H1 (cell line): ENCODE results near the gene CHST4. TPM values are rescaled to one million over a fixed set of nuclear protein-coding genes. Genes with fewer than 3 reads are reported as not detected.

Experiments used
- CTCF ChIA-PET: fragments of 300-600 bp; sonication (Branson Sonifier 250); formaldehyde crosslinking; loops from one replicate; lab custom pipeline; 2021; ENCODE audit not compliant: partially characterized antibody; lab: Charles Lee
- POLR2A ChIA-PET: fragments of 300-600 bp; sonication (Branson Sonifier 250); formaldehyde crosslinking; loops from one replicate; lab custom pipeline; 2021; ENCODE audit warnings: inconsistent platforms; ENCODE audit not compliant: partially characterized antibody; lab: Charles Lee
- DNase-seq, 2 experiments: peaks; one replicate each; pipeline versions ENCODE4 v3.0.0 to v3.0.0-alpha.2; 2010 to 2022; ENCODE audit warnings: low spot score in 2 of 2, low read depth in 1 of 2, mixed read lengths in 1 of 2
- FAIRE-seq: peaks from 2 replicates; lab custom pipeline; 2011; peaks lifted over from hg19 to GRCh38; lab: Jason Lieb, UNC
- H2AFZ ChIP-seq: 2 replicates; pipeline ENCODE4 v1.8.1; 2012; ENCODE audit warnings: low read length, inconsistent platforms
- H2AK5ac ChIP-seq: 2 replicates; pipeline ENCODE4 v1.6.1; 2013; ENCODE audit warnings: low read depth, low read length
- H2BK120ac ChIP-seq: replicated peaks from 2 replicates; pipeline ENCODE3; 2013; ENCODE audit warnings: low read depth, low read length, inconsistent platforms
- H2BK12ac ChIP-seq: 2 replicates; pipeline ENCODE4 v1.6.1; 2013; ENCODE audit warnings: low read depth, low read length
- H2BK15ac ChIP-seq: 2 replicates; pipeline ENCODE4 v1.6.1; 2013; ENCODE audit warnings: low read length
- H2BK20ac ChIP-seq: 2 replicates; pipeline ENCODE4 v1.6.1; 2013; ENCODE audit warnings: low read length
- H2BK5ac ChIP-seq: 2 replicates; pipeline ENCODE4 v1.6.1; 2013; ENCODE audit warnings: low read depth, low read length
- H3K14ac ChIP-seq: 2 replicates; pipeline ENCODE4 v1.6.1; 2013; ENCODE audit warnings: inconsistent platforms; ENCODE audit not compliant: insufficient read length
- H3K18ac ChIP-seq: 2 replicates; pipeline ENCODE4 v1.6.1; 2013; ENCODE audit warnings: low read length; ENCODE audit errors: extremely low read depth
- H3K23ac ChIP-seq: 2 replicates; pipeline ENCODE4 v1.6.1; 2013; ENCODE audit warnings: inconsistent platforms; ENCODE audit not compliant: insufficient read length
- H3K23me2 ChIP-seq: 2 replicates; pipeline ENCODE4 v1.6.1; 2013; ENCODE audit warnings: low read depth, low read length
- H3K27ac ChIP-seq: 2 replicates; pipeline ENCODE4 v1.6.1; 2011; ENCODE audit warnings: low read depth, low read length, inconsistent platforms
- H3K27me3 ChIP-seq, 4 experiments: replicated peaks in 1 of 4; 1 replicate in 1 of 4; 2 replicates in 3 of 4; pipeline versions ENCODE4 v1.6.1 to v1.8.1; 2011 to 2013; ENCODE audit warnings: low read length in 3 of 4, mild to moderate bottlenecking in 3 of 4, inconsistent platforms in 2 of 4, mixed read lengths in 2 of 4, moderate library complexity in 1 of 4; ENCODE audit not compliant: control insufficient read depth in 3 of 4, insufficient read depth in 3 of 4; ENCODE audit errors: extremely low read depth in 1 of 4
- H3K36me3 ChIP-seq, 4 experiments: 2 replicates each; pipeline versions ENCODE4 v1.6.1 to v1.8.1; 2011 to 2013; ENCODE audit warnings: mild to moderate bottlenecking in 4 of 4, low read length in 3 of 4, moderate library complexity in 2 of 4, control low read depth in 1 of 4, inconsistent platforms in 1 of 4; ENCODE audit not compliant: insufficient read depth in 4 of 4, control insufficient read depth in 2 of 4
- H3K4ac ChIP-seq: replicated peaks from 2 replicates; pipeline ENCODE3; 2013; ENCODE audit warnings: low read length, low read depth, mixed read lengths, inconsistent platforms; ENCODE audit not compliant: insufficient read length
- H3K4me1 ChIP-seq, 4 experiments: replicated peaks in 1 of 4; 1 replicate in 1 of 4; 2 replicates in 3 of 4; pipeline versions ENCODE4 v1.6.1 to v1.8.1; 2011 to 2013; ENCODE audit warnings: low read length in 3 of 4, inconsistent platforms in 2 of 4, mixed read lengths in 1 of 4; ENCODE audit not compliant: insufficient read depth in 4 of 4, control insufficient read depth in 3 of 4
- H3K4me2 ChIP-seq, 2 experiments: 2 replicates each; pipeline versions ENCODE4 v1.6.1 to v1.8.1; 2011 to 2013; ENCODE audit warnings: low read depth in 2 of 2, low read length in 2 of 2, control low read depth in 1 of 2, inconsistent platforms in 1 of 2, mild to moderate bottlenecking in 1 of 2; ENCODE audit not compliant: insufficient read depth in 1 of 2
- H3K4me3 ChIP-seq, 4 experiments: fragments of 200-600, 300-600 bp in 1 of 4; sonication (generic), shearing (Covaris generic), sonication (Bioruptor Twin) in 1 of 4; 2 replicates each; pipeline versions ENCODE4 v1.5.1 to v1.8.1; 2011 to 2016; ENCODE audit warnings: low read length in 4 of 4, low read depth in 3 of 4, control low read depth in 2 of 4, inconsistent platforms in 2 of 4, mild to moderate bottlenecking in 2 of 4, mixed read lengths in 1 of 4, moderate library complexity in 1 of 4; ENCODE audit not compliant: insufficient read depth in 2 of 4; ENCODE audit errors: extremely low read depth in 1 of 4
- H3K56ac ChIP-seq: replicated peaks from 2 replicates; pipeline ENCODE3; 2013; ENCODE audit warnings: low read depth, mild to moderate bottlenecking, mixed read lengths, low read length, inconsistent platforms; ENCODE audit not compliant: insufficient read length
- H3K79me1 ChIP-seq: 2 replicates; pipeline ENCODE4 v1.6.1; 2013; ENCODE audit warnings: low read depth, low read length, control low read depth
- H3K79me2 ChIP-seq, 2 experiments: 2 replicates each; pipeline versions ENCODE4 v1.6.1 to v1.8.1; 2012 to 2013; ENCODE audit warnings: low read length in 2 of 2, mild to moderate bottlenecking in 2 of 2, inconsistent platforms in 1 of 2; ENCODE audit not compliant: insufficient read depth in 2 of 2, control insufficient read depth in 1 of 2
- H3K9ac ChIP-seq, 4 experiments: replicated peaks in 1 of 4; 1 replicate in 1 of 4; 2 replicates in 3 of 4; pipeline versions ENCODE4 v1.6.1 to v1.8.1; 2011 to 2013; ENCODE audit warnings: low read depth in 3 of 4, low read length in 3 of 4, control low read depth in 2 of 4, mild to moderate bottlenecking in 2 of 4, moderate library complexity in 2 of 4, inconsistent platforms in 1 of 4; ENCODE audit errors: extremely low read depth in 1 of 4
- H3K9me3 ChIP-seq, 2 experiments: 2 replicates each; pipeline versions ENCODE4 v1.6.1 to v1.8.1; 2012 to 2013; ENCODE audit warnings: mild to moderate bottlenecking in 2 of 2, moderate library complexity in 2 of 2, control low read depth in 1 of 2, inconsistent platforms in 1 of 2, low read depth in 1 of 2, low read length in 1 of 2, mixed read lengths in 1 of 2; ENCODE audit not compliant: insufficient read depth in 2 of 2
- H4K20me1 ChIP-seq, 2 experiments: replicated peaks in 1 of 2; 2 replicates each; pipeline versions ENCODE3 to v1.8.1; 2011 to 2013; ENCODE audit warnings: inconsistent platforms in 2 of 2, low read length in 2 of 2, mild to moderate bottlenecking in 1 of 2; ENCODE audit not compliant: insufficient read depth in 2 of 2, control insufficient read depth in 1 of 2
- H4K5ac ChIP-seq: 2 replicates; pipeline ENCODE4 v1.6.1; 2013; ENCODE audit warnings: low read length, low read depth, mixed read lengths, inconsistent platforms; ENCODE audit not compliant: insufficient read length
- H4K8ac ChIP-seq: 2 replicates; pipeline ENCODE4 v1.8.0; 2013; ENCODE audit warnings: mild to moderate bottlenecking, moderate library complexity, low read length, inconsistent platforms; ENCODE audit not compliant: insufficient read depth; ENCODE audit errors: extremely low read depth
- H4K91ac ChIP-seq: replicated peaks from 2 replicates; pipeline ENCODE3; 2013; ENCODE audit warnings: low read length, mixed read lengths, inconsistent platforms; ENCODE audit not compliant: insufficient read length
- ASH2L ChIP-seq: fragments of 200-600, 300-600 bp; sonication (generic); IDR thresholded peaks from one replicate; pipeline ENCODE4 v1.7.1; 2017; ENCODE audit warnings: low read length
- BACH1 ChIP-seq: IDR thresholded peaks from 2 replicates; pipeline ENCODE4 v1.6.1; 2012; ENCODE audit warnings: low read length, improper control_type of control experiment
- CBX8 ChIP-seq: fragments of 300-800, 300-1000 bp; sonication (generic); IDR thresholded peaks from 2 replicates; pipeline ENCODE4 v1.7.1; 2016; ENCODE audit warnings: low read depth, low read length, borderline replicate concordance
- CHD2 ChIP-seq: IDR thresholded peaks from 2 replicates; pipeline ENCODE4 v1.6.1; 2012; ENCODE audit warnings: low read length, improper control_type of control experiment
- CREB1 ChIP-seq: IDR thresholded peaks from 2 replicates; pipeline ENCODE4 v1.6.1; 2012; ENCODE audit warnings: inconsistent platforms
- EZH2 ChIP-seq: fragments of 200-600 bp; sonication (generic); IDR thresholded peaks from 2 replicates; pipeline ENCODE4 v1.7.1; 2012; ENCODE audit warnings: low read depth, mild to moderate bottlenecking, moderate library complexity, low read length, inconsistent platforms; ENCODE audit not compliant: severe bottlenecking
- GTF2F1 ChIP-seq: IDR thresholded peaks from 2 replicates; pipeline ENCODE4 v1.6.1; 2012; ENCODE audit warnings: low read depth, low read length, improper control_type of control experiment, borderline replicate concordance
- HDAC6 ChIP-seq: IDR thresholded peaks from one replicate; pipeline ENCODE4 v1.7.1; 2012; ENCODE audit warnings: low read depth, mild to moderate bottlenecking, inconsistent platforms, low read length, moderate library complexity
- JUN ChIP-seq: IDR thresholded peaks from 2 replicates; pipeline ENCODE4 v1.6.1; 2011; ENCODE audit warnings: low read depth, mild to moderate bottlenecking, improper control_type of control experiment, low read length
- MAX ChIP-seq: IDR thresholded peaks from 2 replicates; pipeline ENCODE4 v1.6.1; 2012; ENCODE audit warnings: inconsistent platforms
- POLR2A ChIP-seq, 2 experiments: IDR thresholded peaks; 1 replicate in 1 of 2; 2 replicates in 1 of 2; pipeline ENCODE4 v1.6.1; 2011; ENCODE audit warnings: low read depth in 2 of 2, low read length in 2 of 2, mild to moderate bottlenecking in 2 of 2; ENCODE audit errors: control extremely low read depth in 1 of 2
- POLR2AphosphoS5 ChIP-seq: IDR thresholded peaks from 2 replicates; pipeline ENCODE4 v1.6.1; 2011; ENCODE audit warnings: low read depth, low read length
- SAP30 ChIP-seq: fragments of 300-600 bp; sonication (generic); IDR thresholded peaks from 2 replicates; pipeline ENCODE4 v1.7.1; 2012; ENCODE audit warnings: low read length, moderate library complexity, mild to moderate bottlenecking, inconsistent platforms; ENCODE audit not compliant: insufficient read depth, insufficient replicate concordance
- SP4 ChIP-seq: IDR thresholded peaks from 2 replicates; pipeline ENCODE4 v1.6.1; 2012; ENCODE audit warnings: low read length, inconsistent platforms
- TBP ChIP-seq: IDR thresholded peaks from 2 replicates; pipeline ENCODE4 v1.6.1; 2011; ENCODE audit warnings: low read depth, low read length, improper control_type of control experiment
- polyA plus RNA-seq, 7 experiments: library from polyadenylated mRNA; depleted of rRNA in 3 of 7; stranded (reverse) in 5 of 7; unstranded in 2 of 7; fragments of >200 nt in 5 of 7; fragments of 200-250 nt in 2 of 7; gene quantifications; 1 replicate in 5 of 7; 2 replicates in 1 of 7; 4 replicates in 1 of 7; pipeline versions ENCODE4 v1.2.1 to v1.2.3, GENCODE V29; 2011 to 2013; ENCODE audit warnings: missing spikeins in 2 of 7, mixed read lengths in 2 of 7
- total RNA-seq: library from RNA; stranded (reverse); fragmentation: NEBNext Ultra II Directional; extraction: Animal tissue kit (Norgen Biotek cat#: 25700); gene quantifications from 2 replicates; pipeline ENCODE4 v1.2.1, GENCODE V29; 2021
- TF ChIP-seq, protein P1 (sequence below): IDR thresholded peaks from 2 replicates; pipeline ENCODE4 v1.6.1; 2011; ENCODE audit warnings: low read length, improper control_type of control experiment

CHST4 gene
- total and polyA plus RNA-seq, 2 of the 8 experiments (the other 6 are each of a cell fraction or from before 2014, with no cell fraction given): 12.1 to 14.6 TPM

GRCh38 chr16:71547168-71547567 is 20.9 kb downstream of the CHST4 start:
- DNase-seq (no peak), FAIRE-seq (no peak)
- Histone ChIP-seq H2BK120ac (no peak overlapping the region), H3K4me1 (no peaks in the 10 kb centered on the region), H3K23me2 (no peaks in the 10 kb centered on the region), H3K27ac (no peak overlapping the region), H3K36me3 (no peaks in the 10 kb centered on the region), H2AFZ (no peak overlapping the region), H3K4me2 (no peak overlapping the region), H2BK15ac (no peak overlapping the region), H3K4me3 (no peak overlapping the region), H3K23ac (no peak overlapping the region), H4K5ac (no peak overlapping the region), H2AK5ac (no peak overlapping the region), H3K56ac (no peak overlapping the region), H3K18ac (no peak overlapping the region), H3K27me3 (no peaks in the 10 kb centered on the region), H3K4ac (no peak overlapping the region), H3K9me3 (no peaks in the 10 kb centered on the region), H4K20me1 (no peaks in the 10 kb centered on the region), H3K9ac (no peak overlapping the region), H2BK12ac (no peak overlapping the region), H3K79me2 (no peaks in the 10 kb centered on the region), H2BK5ac (no peak overlapping the region), H4K91ac (no peak overlapping the region), H2BK20ac (no peak overlapping the region), H4K8ac (no peak overlapping the region), H3K14ac (no peak overlapping the region), H3K79me1 (no peaks in the 10 kb centered on the region)
- POLR2A ChIA-PET: no interaction called here
- CTCF ChIA-PET: interaction anchor here (1.0 kb wide), 1 partner anchor 9 kb away, joined by 4 read pairs; no protein-coding TSS in a partner anchor
- TF ChIP-seq CBX8: no peak
- no peak for TF ChIP-seq SAP30
- no peak for TF ChIP-seq EZH2
- TF ChIP-seq BACH1: no peak
- TF ChIP-seq POLR2A (IDR thresholded peaks at IDR 0.05; ENCODE audit: control extremely low read depth in 1 of 2, low read depth in 2 of 2, low read length in 2 of 2): no peak
- TF ChIP-seq CREB1: no peak
- TF ChIP-seq GTF2F1: no peak
- TF ChIP-seq HDAC6: no peak
- no peak for TF ChIP-seq TBP
- no peak for TF ChIP-seq SP4
- no peak for TF ChIP-seq ASH2L
- TF ChIP-seq, protein P1, sequence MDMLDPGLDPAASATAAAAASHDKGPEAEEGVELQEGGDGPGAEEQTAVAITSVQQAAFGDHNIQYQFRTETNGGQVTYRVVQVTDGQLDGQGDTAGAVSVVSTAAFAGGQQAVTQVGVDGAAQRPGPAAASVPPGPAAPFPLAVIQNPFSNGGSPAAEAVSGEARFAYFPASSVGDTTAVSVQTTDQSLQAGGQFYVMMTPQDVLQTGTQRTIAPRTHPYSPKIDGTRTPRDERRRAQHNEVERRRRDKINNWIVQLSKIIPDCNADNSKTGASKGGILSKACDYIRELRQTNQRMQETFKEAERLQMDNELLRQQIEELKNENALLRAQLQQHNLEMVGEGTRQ: no peak
- TF ChIP-seq CHD2: no peak
- no peak for TF ChIP-seq MAX
- no peak for TF ChIP-seq POLR2AphosphoS5
- no peak for TF ChIP-seq JUN
